IMR-90 (cell line): ENCODE measurements around the gene SLC26A2.

Source experiments
- CEBPB ChIP-seq: IDR thresholded peaks from 2 replicates; pipeline ENCODE4 v1.6.1; 2012; ENCODE audit warnings: low read depth, low read length, improper control_type of control experiment
- FOS ChIP-seq: fragments of 150-350 bp; IDR thresholded peaks from 2 replicates; pipeline ENCODE4 v1.6.1; 2016; ENCODE audit warnings: low read depth, low read length
- MAFK ChIP-seq: IDR thresholded peaks from 2 replicates; pipeline ENCODE4 v1.6.1; 2012; ENCODE audit warnings: low read depth, low read length, improper control_type of control experiment
- MAZ ChIP-seq: IDR thresholded peaks from 2 replicates; pipeline ENCODE4 v1.6.1; 2012; ENCODE audit warnings: low read depth, mild to moderate bottlenecking, low read length, improper control_type of control experiment, moderate library complexity, borderline replicate concordance
- MXI1 ChIP-seq: IDR thresholded peaks from 2 replicates; pipeline ENCODE4 v1.6.1; 2012; ENCODE audit warnings: low read depth, mild to moderate bottlenecking, low read length, moderate library complexity, borderline replicate concordance
- NFE2L2 ChIP-seq: fragments of 150-350 bp; IDR thresholded peaks from 2 replicates; pipeline ENCODE4 v1.6.1; 2016; ENCODE audit warnings: low read depth, mild to moderate bottlenecking, low read length
- POLR2A ChIP-seq: IDR thresholded peaks from 2 replicates; pipeline ENCODE4 v1.6.1; 2012; ENCODE audit warnings: mild to moderate bottlenecking, low read depth, low read length
- RAD21 ChIP-seq: IDR thresholded peaks from 2 replicates; pipeline ENCODE4 v1.6.1; 2012; ENCODE audit warnings: low read length, improper control_type of control experiment
- RCOR1 ChIP-seq: IDR thresholded peaks from 2 replicates; pipeline ENCODE4 v1.6.1; 2012; ENCODE audit warnings: mild to moderate bottlenecking, low read length, improper control_type of control experiment; ENCODE audit not compliant: insufficient replicate concordance
- RFX5 ChIP-seq: IDR thresholded peaks from 2 replicates; pipeline ENCODE4 v1.8.0; 2012; ENCODE audit warnings: low read depth, mild to moderate bottlenecking, low read length, moderate library complexity
- SMC3 ChIP-seq: fragments of 150-350 bp; IDR thresholded peaks from 2 replicates; pipeline ENCODE4 v1.6.1; 2016; ENCODE audit warnings: low read depth, mild to moderate bottlenecking, antibody characterized with exemption, low read length, moderate library complexity
- TF ChIP-seq, protein P1 (sequence below): conservative IDR thresholded peaks from 2 replicates; pipeline ENCODE4 v1.5.1; 2012; ENCODE audit warnings: mild to moderate bottlenecking, low read depth, low read length, improper control_type of control experiment
- TF ChIP-seq, protein P2 (sequence below): fragments of 150-350 bp; IDR thresholded peaks from 2 replicates; pipeline ENCODE4 v1.6.1; 2017; ENCODE audit warnings: mild to moderate bottlenecking, antibody characterized with exemption, low read length, low read depth

DNA sequence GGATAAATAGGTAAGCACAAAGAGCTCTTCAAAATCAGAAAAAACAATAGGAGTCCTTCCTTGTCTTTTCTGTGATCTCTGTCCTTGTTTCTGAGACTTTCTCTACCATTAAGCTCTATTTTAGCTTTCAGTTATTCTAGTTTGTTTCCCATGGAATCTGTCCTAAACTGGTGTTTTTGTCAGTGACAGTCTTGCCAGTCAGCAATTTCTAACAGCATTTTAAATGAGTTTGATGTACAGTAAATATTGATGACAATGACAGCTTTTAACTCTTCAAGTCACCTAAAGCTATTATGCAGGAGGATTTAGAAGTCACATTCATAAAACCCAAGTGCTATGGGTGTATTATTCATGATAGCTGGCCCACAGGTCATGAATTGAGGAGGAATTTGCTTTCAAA is 21.9 kb downstream of the SLC26A2 start:
- TF ChIP-seq, protein P1, sequence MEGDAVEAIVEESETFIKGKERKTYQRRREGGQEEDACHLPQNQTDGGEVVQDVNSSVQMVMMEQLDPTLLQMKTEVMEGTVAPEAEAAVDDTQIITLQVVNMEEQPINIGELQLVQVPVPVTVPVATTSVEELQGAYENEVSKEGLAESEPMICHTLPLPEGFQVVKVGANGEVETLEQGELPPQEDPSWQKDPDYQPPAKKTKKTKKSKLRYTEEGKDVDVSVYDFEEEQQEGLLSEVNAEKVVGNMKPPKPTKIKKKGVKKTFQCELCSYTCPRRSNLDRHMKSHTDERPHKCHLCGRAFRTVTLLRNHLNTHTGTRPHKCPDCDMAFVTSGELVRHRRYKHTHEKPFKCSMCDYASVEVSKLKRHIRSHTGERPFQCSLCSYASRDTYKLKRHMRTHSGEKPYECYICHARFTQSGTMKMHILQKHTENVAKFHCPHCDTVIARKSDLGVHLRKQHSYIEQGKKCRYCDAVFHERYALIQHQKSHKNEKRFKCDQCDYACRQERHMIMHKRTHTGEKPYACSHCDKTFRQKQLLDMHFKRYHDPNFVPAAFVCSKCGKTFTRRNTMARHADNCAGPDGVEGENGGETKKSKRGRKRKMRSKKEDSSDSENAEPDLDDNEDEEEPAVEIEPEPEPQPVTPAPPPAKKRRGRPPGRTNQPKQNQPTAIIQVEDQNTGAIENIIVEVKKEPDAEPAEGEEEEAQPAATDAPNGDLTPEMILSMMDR, result no peak
- no peak for TF ChIP-seq POLR2A
- no peak for TF ChIP-seq SMC3
- TF ChIP-seq CEBPB, result no peak
- peak; percentile 65 for TF ChIP-seq MAFK
- TF ChIP-seq RAD21, result no peak
- TF ChIP-seq RCOR1, result no peak
- TF ChIP-seq, protein P2, sequence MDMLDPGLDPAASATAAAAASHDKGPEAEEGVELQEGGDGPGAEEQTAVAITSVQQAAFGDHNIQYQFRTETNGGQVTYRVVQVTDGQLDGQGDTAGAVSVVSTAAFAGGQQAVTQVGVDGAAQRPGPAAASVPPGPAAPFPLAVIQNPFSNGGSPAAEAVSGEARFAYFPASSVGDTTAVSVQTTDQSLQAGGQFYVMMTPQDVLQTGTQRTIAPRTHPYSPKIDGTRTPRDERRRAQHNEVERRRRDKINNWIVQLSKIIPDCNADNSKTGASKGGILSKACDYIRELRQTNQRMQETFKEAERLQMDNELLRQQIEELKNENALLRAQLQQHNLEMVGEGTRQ, result no peak
- TF ChIP-seq RFX5, result no peak
- TF ChIP-seq MAZ, result no peak
- no peak for TF ChIP-seq NFE2L2
- TF ChIP-seq MXI1, result no peak
- TF ChIP-seq FOS, result no peak
